SK-N-SH (cell line): ENCODE measurements around the gene CEACAM19. TPM values are rescaled to one million over a fixed set of nuclear protein-coding genes. Genes with fewer than 3 reads are reported as not detected.
"Not testable (repeated sequence)": the region's sequence is repeated elsewhere in the genome, so short reads cannot be mapped to it uniquely, and the experiment has no call there.

Experiments used
- CTCF ChIA-PET: fragments of 300-600, 350-600 bp; formaldehyde crosslinking; extraction: SDS; loops from one replicate; lab custom pipeline; 2021; lab: Yijun Ruan, JAX
- POLR2A ChIA-PET: fragments of 350-600 bp; sonication (Branson Sonifier 250); formaldehyde crosslinking; extraction: SDS; loops from one replicate; lab custom pipeline; 2020; ENCODE audit warnings: antibody characterized with exemption, inconsistent platforms; lab: Yijun Ruan, JAX
- DNase-seq: peaks from one replicate; pipeline ENCODE4 v3.0.0; 2012
- H2AFZ ChIP-seq: fragments of 200-600 bp; sonication (generic); 2 replicates; pipeline ENCODE4 v1.8.1; 2016; ENCODE audit warnings: antibody characterized with exemption, mild to moderate bottlenecking, low read depth
- H3F3A ChIP-seq: fragments of 200-600 bp; sonication (generic); replicated peaks from 2 replicates; pipeline ENCODE3; 2016; ENCODE audit warnings: antibody characterized with exemption, mild to moderate bottlenecking; ENCODE audit not compliant: insufficient read depth
- H3K27ac ChIP-seq, 2 experiments: fragments of 200-500 bp in 1 of 2; fragments of 200-600 bp in 1 of 2; sonication (Bioruptor generic) in 1 of 2; sonication (generic), shearing (Covaris generic) in 1 of 2; 2 replicates each; pipeline versions ENCODE4 v1.5.1 to v1.6.1; 2014 to 2016; ENCODE audit warnings: low read depth in 2 of 2, inconsistent platforms in 1 of 2, low read length in 1 of 2, mild to moderate bottlenecking in 1 of 2, mixed read lengths in 1 of 2
- H3K27me3 ChIP-seq: fragments of 200-600 bp; sonication (generic), shearing (Covaris generic); 2 replicates; pipeline ENCODE4 v1.6.1; 2016; ENCODE audit warnings: mixed run types; ENCODE audit not compliant: insufficient read depth
- H3K36me3 ChIP-seq, 2 experiments: fragments of 200-500 bp in 1 of 2; fragments of 200-600 bp in 1 of 2; sonication (Bioruptor generic) in 1 of 2; sonication (generic) in 1 of 2; replicated peaks in 1 of 2; 2 replicates each; pipeline versions ENCODE3 to v1.5.1; 2014 to 2016; ENCODE audit warnings: low read length in 1 of 2, mild to moderate bottlenecking in 1 of 2; ENCODE audit not compliant: insufficient read depth in 2 of 2, control insufficient read depth in 1 of 2
- H3K4me1 ChIP-seq, 2 experiments: fragments of 200-500 bp in 1 of 2; fragments of 200-600 bp in 1 of 2; sonication (Bioruptor generic) in 1 of 2; sonication (generic), shearing (Covaris generic) in 1 of 2; 2 replicates each; pipeline versions ENCODE4 v1.5.1 to v1.6.1; 2014 to 2016; ENCODE audit warnings: low read depth in 1 of 2, low read length in 1 of 2, mixed run types in 1 of 2; ENCODE audit not compliant: insufficient read depth in 2 of 2, control insufficient read depth in 1 of 2
- H3K4me2 ChIP-seq: fragments of 200-600 bp; sonication (generic), shearing (Covaris generic); 2 replicates; pipeline ENCODE4 v1.6.1; 2017; ENCODE audit warnings: mixed run types
- H3K4me3 ChIP-seq, 2 experiments: fragments of 200-500 bp in 1 of 2; fragments of 200-600 bp in 1 of 2; sonication (Bioruptor generic) in 1 of 2; sonication (generic), shearing (Covaris generic) in 1 of 2; 2 replicates each; pipeline versions ENCODE4 v1.5.1 to v1.8.1; 2014 to 2016; ENCODE audit warnings: low read depth in 2 of 2, inconsistent platforms in 1 of 2, low read length in 1 of 2, mild to moderate bottlenecking in 1 of 2, mixed read lengths in 1 of 2, moderate library complexity in 1 of 2
- H3K79me2 ChIP-seq: fragments of 200-600 bp; sonication (generic); 2 replicates; pipeline ENCODE4 v1.8.1; 2017; ENCODE audit warnings: mild to moderate bottlenecking; ENCODE audit not compliant: insufficient read depth
- H3K9ac ChIP-seq: fragments of 200-600 bp; sonication (generic); 2 replicates; pipeline ENCODE4 v1.6.1; 2017; ENCODE audit warnings: mixed run types
- H3K9me2 ChIP-seq: fragments of 200-600 bp; sonication (generic); 2 replicates; pipeline ENCODE4 v1.6.1; 2017; ENCODE audit warnings: mixed run types
- H3K9me3 ChIP-seq: fragments of 200-600 bp; sonication (generic); 2 replicates; pipeline ENCODE4 v1.6.1; 2017; ENCODE audit warnings: mixed run types, mild to moderate bottlenecking, moderate library complexity
- H4K20me1 ChIP-seq: fragments of 200-600 bp; sonication (generic); 2 replicates; pipeline ENCODE4 v1.6.1; 2017; ENCODE audit warnings: mild to moderate bottlenecking, mixed run types; ENCODE audit not compliant: insufficient read depth
- ELF1 ChIP-seq: IDR thresholded peaks from 2 replicates; pipeline ENCODE4 v1.4.0; 2012
- EP300 ChIP-seq, 2 experiments: IDR thresholded peaks; 2 replicates each; pipeline versions ENCODE4 v1.4.0 to v1.6.1; 2012; ENCODE audit warnings: borderline replicate concordance in 1 of 2, low read depth in 1 of 2, low read length in 1 of 2
- IRF3 ChIP-seq: fragments of 150-350 bp; IDR thresholded peaks from 2 replicates; pipeline ENCODE4 v1.6.1; 2016; ENCODE audit warnings: mild to moderate bottlenecking, low read depth, low read length
- JUND ChIP-seq: IDR thresholded peaks from 2 replicates; pipeline ENCODE4 v1.4.0; 2012
- MAX ChIP-seq: IDR thresholded peaks from 2 replicates; pipeline ENCODE4 v1.4.0; 2012; ENCODE audit warnings: low read depth
- MEF2A ChIP-seq: IDR thresholded peaks from 2 replicates; pipeline ENCODE4 v1.4.0; 2012; ENCODE audit warnings: low read depth, borderline replicate concordance
- NFIC ChIP-seq: IDR thresholded peaks from 2 replicates; pipeline ENCODE4 v1.4.0; 2012; ENCODE audit warnings: borderline replicate concordance
- PBX3 ChIP-seq: IDR thresholded peaks from 2 replicates; pipeline ENCODE4; 2012
- POLR2AphosphoS5 ChIP-seq: IDR thresholded peaks from 2 replicates; pipeline ENCODE4 v1.6.1; 2012; ENCODE audit warnings: low read depth, low read length
- RAD21 ChIP-seq: IDR thresholded peaks from 2 replicates; pipeline ENCODE4 v1.6.1; 2012; ENCODE audit warnings: mild to moderate bottlenecking, low read length
- RXRA ChIP-seq: IDR thresholded peaks from 2 replicates; pipeline ENCODE4 v1.4.0; 2012; ENCODE audit warnings: low read depth, mild to moderate bottlenecking, borderline replicate concordance
- TCF12 ChIP-seq: IDR thresholded peaks from 2 replicates; pipeline ENCODE4 v1.4.0; 2012
- USF1 ChIP-seq: IDR thresholded peaks from 2 replicates; pipeline ENCODE4 v1.4.0; 2012; ENCODE audit warnings: low read depth, borderline replicate concordance
- USF2 ChIP-seq: fragments of 150-350 bp; IDR thresholded peaks from 2 replicates; pipeline ENCODE4 v1.6.1; 2017; ENCODE audit warnings: antibody characterized with exemption, low read length, low read depth, borderline replicate concordance
- YY1 ChIP-seq: IDR thresholded peaks from 2 replicates; pipeline ENCODE4 v1.4.0; 2012; ENCODE audit warnings: low read depth, mild to moderate bottlenecking
- WGBS: methylation state at CpG from one replicate; pipeline ENCODE4 v1.1.6; 2017; ENCODE audit warnings: low lambda C conversion rate; 5-methylcytosine and 5-hydroxymethylcytosine counted together
- polyA plus RNA-seq, 3 experiments: library from polyadenylated mRNA; depleted of rRNA; stranded (reverse); fragments of >200 nt; gene quantifications; 2 replicates each; pipeline ENCODE4 v1.2.3, GENCODE V29; 2012

Gene CEACAM19
- polyA plus RNA-seq, 1 of the 3 experiments (the other 2 are of a cell fraction) = 2.0 TPM

- H3K27ac ChIP-seq = peak overlapping the region in 1 of 2 experiments; percentile 78; a peak in 2 of 4 replicates
Measured at GRCh38 chr19:44624840-44625354, 46.4 kb upstream of the CEACAM19 start.

GRCh38 chr19:44625637-44626036 lies 45.6 kb upstream of the CEACAM19 start:
- H3K36me3 ChIP-seq, H2AFZ ChIP-seq, H3K27me3 ChIP-seq, H3K4me2 ChIP-seq, H3K9me2 ChIP-seq, H3K9me3 ChIP-seq, DNase-seq, H3K79me2 ChIP-seq, H4K20me1 ChIP-seq, POLR2A ChIA-PET, H3K4me3 ChIP-seq: not testable (repeated sequence)
- Histone ChIP-seq H3F3A (peaks cover 13% of the 10 kb centered on the region), H3K27ac (peak overlapping the region in 1 of 2 experiments; percentile 78; a peak in 2 of 4 replicates), H3K9ac (peak overlapping the region; percentile 19; the same call in 1 of the 2 replicates), H3K4me1 (0 out of 4 replicates have a peak, but pooled peaks cover 0 to 11% of the 10 kb centered on the region in 2 experiments)
- 12% methylated on average over 4 of the region's 4 CpGs for WGBS
- CTCF ChIA-PET = interaction anchor here (1.4 to 2.1 kb wide), 2 partner anchors 55 to 146 kb away, joined by 5 read pairs; no protein-coding TSS in a partner anchor
- 0 out of 2 replicates have a peak, but pooled peaks have one; percentile 36 for TF ChIP-seq YY1

More at GRCh38 chr19:44624840-44625354, 46.4 kb upstream of the CEACAM19 start:
- Histone ChIP-seq H3K79me2 (no peaks in the 10 kb centered on the region), H3K4me2 (no peak overlapping the region), H3K4me3 (no peak overlapping the region), H2AFZ (no peak overlapping the region), H3K36me3 (no peaks in the 10 kb centered on the region), H4K20me1 (no peaks in the 10 kb centered on the region), H3K9me3 (no peaks in the 10 kb centered on the region), H3F3A (peaks cover 13% of the 10 kb centered on the region), H3K4me1 (0 out of 4 replicates have a peak, but pooled peaks cover 0 to 11% of the 10 kb centered on the region in 2 experiments), H3K27me3 (no peaks in the 10 kb centered on the region), H3K9me2 (no peaks in the 10 kb centered on the region), H3K9ac (no peak overlapping the region)
- TF ChIP-seq USF2 (no peak), ELF1 (no peak)
- ChIA-PET CTCF (interaction anchor here (1.4 to 2.1 kb wide), 2 partner anchors 54 to 147 kb away, joined by 5 read pairs; no protein-coding TSS in a partner anchor), POLR2A (no interaction called here)
- WGBS = 59% methylated on average over 4 of the region's 4 CpGs
- no peak for DNase-seq

GRCh38 chr19:44626048-44626624 lies 45.1 kb upstream of the CEACAM19 start:
- no peaks in the 10 kb centered on the region for H3K9me3 ChIP-seq
- WGBS = 5% methylated on average over 1 of the region's 1 CpG
- no peak overlapping the region for H2AFZ ChIP-seq
- no peaks in the 10 kb centered on the region for H4K20me1 ChIP-seq
- no peaks in the 10 kb centered on the region for H3K9me2 ChIP-seq
- peaks cover 13% of the 10 kb centered on the region for H3F3A ChIP-seq
- H3K79me2 ChIP-seq = no peaks in the 10 kb centered on the region
- no peaks in the 10 kb centered on the region for H3K27me3 ChIP-seq
- no peaks in the 10 kb centered on the region for H3K36me3 ChIP-seq
- H3K27ac ChIP-seq = peak overlapping the region in 1 of 2 experiments; percentile 78; a peak in 2 of 4 replicates
- 0 out of 2 replicates have a peak overlapping the region, but pooled peaks have one; percentile 10 for H3K4me2 ChIP-seq
- ChIA-PET POLR2A (no interaction called here), CTCF (interaction anchor here (1.1 to 2.1 kb wide), 5 partner anchors 14 to 145 kb away, joined by 4 to 5 read pairs (median 4); no protein-coding TSS in a partner anchor)
- H3K4me1 ChIP-seq = 0 out of 4 replicates have a peak, but pooled peaks cover 0 to 11% of the 10 kb centered on the region in 2 experiments
- H3K4me3 ChIP-seq = no peak overlapping the region
- no peak for DNase-seq
- peak overlapping the region; percentile 19; the same call in 1 of the 2 replicates for H3K9ac ChIP-seq
- TF ChIP-seq RAD21 (no peak), TCF12 (peak; percentile 77), MAX (peak; percentile 39), POLR2AphosphoS5 (peak; percentile 81; the same call in 1 of the 2 replicates), NFIC (peak; percentile 99), MEF2A (peak; percentile 68; the same call in 1 of the 2 replicates), USF1 (no peak), EP300 (IDR thresholded peaks at IDR 0.05; ENCODE audit: borderline replicate concordance in 1 of 2, low read depth in 1 of 2, low read length in 1 of 2) (peak in 1 of 2 experiments; percentile 82; a peak in 2 of 4 replicates), JUND (peak; percentile 91), USF2 (no peak), PBX3 (peak; percentile 75), IRF3 (no peak), RXRA (peak; percentile 99)
